GM19463 (cell line): Measurements from ENCODE around the gene OR2H2.

Experiments used
- ATAC-seq: cut with Tn5 transposase; IDR thresholded peaks from one replicate; pipeline ENCODE4 v1.9.1; 2021; ENCODE audit warnings: mild to moderate bottlenecking, moderate library complexity; ENCODE audit not compliant: unreplicated experiment

Gene OR2H2

DNA sequence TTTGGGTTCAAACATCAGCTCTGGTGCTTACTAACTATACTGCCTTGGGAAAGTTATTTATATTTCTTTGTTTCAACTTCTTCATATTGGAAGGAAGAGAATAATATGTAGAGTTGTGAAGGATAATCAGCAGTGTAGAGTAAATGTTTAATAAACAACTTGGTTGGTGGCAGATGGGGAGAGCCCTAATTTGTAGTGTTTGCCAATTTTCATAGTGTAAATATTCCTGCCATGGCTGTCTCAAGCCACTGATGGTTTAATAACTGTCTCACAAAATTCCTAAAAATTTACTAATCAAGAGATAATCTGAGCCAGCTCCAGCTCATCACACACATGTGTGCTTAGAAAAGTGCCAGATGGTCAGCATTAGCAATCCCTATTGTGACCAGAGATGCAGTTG lies at the start of gene OR2H2:
OR2H2 (plus strand) TSS at position 301 of the 400 bp plus-strand sequence. CDS start 2,824 bp downstream, outside the sequence.
- ATAC-seq, result no peak

DNA sequence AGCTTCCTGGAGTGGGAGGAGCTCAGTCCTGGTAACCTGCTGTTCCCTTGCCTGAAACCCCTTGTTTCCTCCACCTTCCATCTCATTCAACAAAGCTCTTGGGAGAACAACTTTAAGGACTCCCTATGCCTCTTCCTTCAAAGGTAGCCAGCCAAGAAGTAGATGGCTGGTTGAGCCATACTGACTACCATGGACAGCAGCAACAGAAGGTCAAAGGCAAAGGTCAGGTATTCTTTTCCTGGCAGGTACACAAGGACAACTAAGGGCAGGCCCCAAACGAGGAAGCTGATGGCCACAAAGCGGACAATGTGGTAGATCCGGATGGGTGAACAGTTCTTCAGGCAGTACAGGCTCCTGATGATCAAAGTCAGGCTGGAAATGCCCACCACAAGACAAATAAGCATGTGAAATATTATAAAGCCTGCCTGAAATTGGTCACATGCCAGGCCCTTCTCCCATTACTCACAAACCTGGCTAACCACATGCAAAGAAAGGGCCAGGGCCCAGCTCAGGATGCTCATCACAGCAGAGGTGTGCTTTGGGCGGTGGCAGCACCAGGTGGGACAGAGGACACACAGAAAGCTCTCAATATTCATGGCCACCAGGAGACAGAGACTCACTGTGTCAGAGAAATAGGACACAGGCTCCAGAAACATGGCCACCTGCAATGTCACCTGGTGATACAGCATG lies 47.1 kb upstream of the OR2H2 start:
- ATAC-seq, result no peak

- no peak for ATAC-seq
These were observed 37.3 kb upstream of the OR2H2 start for GRCh38 chr6:29547573-29547972.

- ATAC-seq, result peak; percentile 74
These were observed 32.3 kb upstream of the OR2H2 start for GRCh38 chr6:29552512-29553051.

DNA sequence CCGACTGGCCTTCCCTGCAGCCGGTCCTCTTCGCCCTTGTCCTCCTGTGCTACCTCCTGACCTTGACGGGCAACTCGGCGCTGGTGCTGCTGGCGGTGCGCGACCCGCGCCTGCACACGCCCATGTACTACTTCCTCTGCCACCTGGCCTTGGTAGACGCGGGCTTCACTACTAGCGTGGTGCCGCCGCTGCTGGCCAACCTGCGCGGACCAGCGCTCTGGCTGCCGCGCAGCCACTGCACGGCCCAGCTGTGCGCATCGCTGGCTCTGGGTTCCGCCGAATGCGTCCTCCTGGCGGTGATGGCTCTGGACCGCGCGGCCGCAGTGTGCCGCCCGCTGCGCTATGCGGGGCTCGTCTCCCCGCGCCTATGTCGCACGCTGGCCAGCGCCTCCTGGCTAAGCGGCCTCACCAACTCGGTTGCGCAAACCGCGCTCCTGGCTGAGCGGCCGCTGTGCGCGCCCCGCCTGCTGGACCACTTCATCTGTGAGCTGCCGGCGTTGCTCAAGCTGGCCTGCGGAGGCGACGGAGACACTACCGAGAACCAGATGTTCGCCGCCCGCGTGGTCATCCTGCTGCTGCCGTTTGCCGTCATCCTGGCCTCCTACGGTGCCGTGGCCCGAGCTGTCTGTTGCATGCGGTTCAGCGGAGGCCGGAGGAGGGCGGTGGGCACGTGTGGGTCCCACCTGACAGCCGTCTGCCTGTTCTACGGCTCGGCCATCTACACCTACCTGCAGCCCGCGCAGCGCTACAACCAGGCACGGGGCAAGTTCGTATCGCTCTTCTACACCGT lies 31.5 kb upstream of the OR2H2 start:
- peak; percentile 55 for ATAC-seq

DNA sequence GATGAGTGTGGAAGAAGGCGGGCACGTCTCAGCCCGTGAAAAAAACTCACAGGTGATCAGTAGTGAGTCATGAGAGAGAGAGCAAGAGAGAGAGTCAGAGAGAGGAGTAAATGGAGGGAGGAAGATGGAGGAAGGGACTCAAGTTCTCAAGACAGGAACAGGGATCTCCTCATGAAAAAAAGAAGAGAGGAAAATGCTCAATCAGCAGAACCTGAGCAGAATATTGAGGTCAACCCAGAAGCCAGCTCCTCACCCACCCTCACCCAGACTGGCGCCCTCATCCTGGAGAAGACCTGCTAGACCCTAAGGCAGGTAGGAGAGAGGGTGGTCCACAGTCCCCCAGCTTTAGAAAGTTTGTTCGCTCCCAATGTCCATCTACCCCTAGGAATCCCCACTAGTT lies 30.2 kb upstream of the OR2H2 start:
- ATAC-seq, result no peak

- no peak for ATAC-seq
These were observed 27.6 kb upstream of the OR2H2 start for GRCh38 chr6:29557320-29557719.

GRCh38 chr6:29558439-29559079 lies 26.4 kb upstream of the OR2H2 start:
- no peak for ATAC-seq

DNA sequence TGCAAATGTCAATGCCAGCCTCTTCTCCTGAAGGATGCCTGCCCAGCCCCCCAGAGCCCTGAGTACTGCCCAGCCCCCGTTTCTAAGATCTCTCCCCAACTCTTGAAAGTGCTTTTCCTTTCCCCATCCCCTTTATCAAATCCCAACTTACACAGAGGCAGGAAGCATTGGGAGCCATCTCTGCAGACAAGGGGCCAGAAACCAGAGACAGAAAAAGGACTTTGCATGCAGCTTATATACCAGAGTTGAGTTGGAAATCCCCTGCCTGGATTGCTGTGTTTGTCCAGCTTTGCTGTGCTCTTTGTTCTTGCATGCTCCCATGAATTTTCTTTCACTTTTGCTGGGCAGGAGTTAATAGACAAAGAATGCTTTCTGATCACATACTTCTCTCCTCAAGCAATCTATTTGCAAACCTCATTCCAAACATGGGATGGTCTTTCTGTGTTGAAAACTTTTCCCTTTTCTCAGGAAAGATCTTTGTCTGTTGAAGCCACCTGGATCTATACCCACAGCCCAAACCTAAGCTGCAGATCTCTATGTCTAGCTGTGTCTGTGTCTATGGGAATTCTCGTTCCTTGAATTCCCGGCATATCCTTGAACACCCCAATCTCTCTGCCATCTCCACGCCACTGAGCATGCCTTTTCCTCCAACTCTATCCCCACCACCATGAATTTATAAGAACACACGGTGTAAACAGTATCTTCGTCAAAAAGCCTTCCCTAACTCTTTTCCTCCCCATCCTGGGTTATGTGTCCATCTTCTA lies 25.2 kb upstream of the OR2H2 start, which contains the start of gene UBD:
UBD (minus strand) TSS at position 209 of the 764 bp plus-strand sequence; CDS start at position 178, 31 bp downstream.
- ATAC-seq, result peak; percentile 47

DNA sequence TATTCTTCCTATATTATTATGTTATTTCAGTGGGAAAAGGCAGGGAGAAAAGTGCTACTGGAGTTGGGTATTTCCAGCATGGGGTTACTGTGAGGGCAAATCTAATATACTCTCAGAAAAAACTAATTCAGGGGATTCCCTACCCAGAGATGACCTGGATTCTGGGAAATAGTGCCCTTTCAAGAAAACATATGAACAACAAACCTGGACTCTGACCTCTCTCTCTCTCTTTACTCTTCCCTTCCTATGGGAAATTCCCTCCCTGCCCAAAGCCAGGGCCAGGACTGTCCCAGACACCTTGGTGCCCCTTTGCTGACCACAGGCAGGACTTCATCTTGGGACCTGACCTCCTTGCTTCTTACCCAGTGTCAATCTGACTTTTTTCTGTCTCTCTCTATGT lies 23.8 kb upstream of the OR2H2 start:
- ATAC-seq, result no peak

DNA sequence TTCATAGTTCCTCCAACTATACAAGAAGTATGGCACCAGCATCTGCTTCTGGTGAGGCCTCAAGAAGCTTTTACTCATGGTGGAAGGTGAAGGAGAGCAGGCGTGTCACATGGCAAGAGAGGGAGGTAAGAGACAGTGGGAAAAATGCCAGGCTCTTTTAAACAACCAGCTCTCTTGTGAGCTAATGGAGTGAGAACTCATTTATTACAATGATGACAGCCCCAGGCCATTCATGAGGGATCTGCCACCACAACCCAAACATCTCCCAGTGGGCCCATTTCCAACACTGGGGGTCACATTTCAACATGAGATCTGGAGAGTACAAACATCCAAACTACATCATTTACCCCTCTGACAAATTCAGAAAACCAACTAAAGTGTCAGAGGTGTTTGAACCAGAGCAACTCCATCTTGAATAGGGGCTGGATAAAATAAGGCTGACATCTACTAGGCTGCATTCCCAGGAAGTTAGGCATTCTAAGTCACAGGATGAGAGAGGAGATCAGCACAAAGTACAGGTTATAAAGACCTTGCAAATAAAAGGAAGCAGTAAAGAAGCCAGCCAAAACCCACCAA lies 23.2 kb upstream of the OR2H2 start:
- no peak for ATAC-seq

- no peak for ATAC-seq
These were observed 21.4 kb upstream of the OR2H2 start for GRCh38 chr6:29563435-29563965.

DNA sequence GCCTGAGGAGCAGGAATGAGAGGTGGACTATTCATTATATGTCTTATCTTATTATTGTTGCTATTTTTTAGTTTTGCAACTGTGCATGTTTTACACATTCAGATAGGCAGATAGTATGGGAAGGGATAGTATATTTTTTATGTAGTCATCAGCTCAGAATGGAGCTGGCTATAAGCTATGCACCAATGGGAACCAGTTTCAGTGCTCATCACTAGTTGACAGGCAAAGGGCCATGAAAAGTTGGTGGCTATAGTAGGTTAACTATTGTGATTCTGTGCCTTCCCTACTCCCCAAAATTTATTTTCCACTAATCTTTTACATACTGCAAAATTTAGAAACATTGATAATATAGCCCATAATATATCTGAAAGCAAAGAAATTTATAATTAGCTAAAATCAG lies 20.0 kb upstream of the OR2H2 start:
- ATAC-seq, result no peak

GRCh38 chr6:29566856-29567255 lies 18.1 kb upstream of the OR2H2 start:
- no peak for ATAC-seq

DNA sequence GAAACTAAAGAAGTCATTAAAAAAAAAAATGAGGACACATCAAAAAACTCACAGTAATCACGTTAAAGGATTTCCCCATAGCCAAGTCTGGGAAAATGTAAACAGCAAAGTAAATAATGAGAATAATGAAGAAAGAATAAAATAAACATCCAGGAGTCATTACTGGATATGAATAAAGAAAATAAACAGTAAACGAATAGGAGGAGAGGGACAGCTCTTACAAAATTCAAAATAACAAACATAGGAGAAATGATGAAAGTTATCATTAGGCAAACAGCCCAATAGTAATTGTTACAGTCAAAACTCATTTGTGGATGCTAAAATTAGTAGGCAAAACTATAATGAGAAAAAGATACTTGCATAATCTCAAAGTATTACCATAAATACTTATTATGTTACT lies 17.4 kb upstream of the OR2H2 start:
- no peak for ATAC-seq

- ATAC-seq, result no peak
These were observed 16.9 kb upstream of the OR2H2 start for GRCh38 chr6:29567991-29568390.

DNA sequence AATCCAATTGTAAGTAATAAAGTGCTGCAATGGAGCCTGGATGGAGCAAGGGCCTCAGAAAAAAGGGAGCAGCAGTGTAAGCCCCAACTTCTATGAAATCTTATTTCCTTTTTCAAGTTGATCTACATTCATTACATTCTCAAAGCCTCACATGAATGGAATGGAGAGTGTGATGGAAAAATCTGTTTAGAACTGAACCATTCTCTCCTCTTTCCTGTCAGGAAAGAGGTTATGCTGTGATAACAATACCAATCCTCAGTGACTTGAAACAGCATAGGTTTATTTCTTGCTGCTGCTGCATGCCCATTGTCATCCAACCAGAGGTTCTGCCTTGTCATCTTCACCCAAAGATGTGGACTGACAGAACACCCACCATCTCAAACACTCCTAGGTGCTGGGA lies 8.9 kb upstream of the OR2H2 start:
- ATAC-seq, result no peak

GRCh38 chr6:29577544-29577943 lies 7.4 kb upstream of the OR2H2 start:
- ATAC-seq, result no peak

GRCh38 chr6:29589423-29590048 lies 4.6 kb downstream of the OR2H2 start:
- no peak for ATAC-seq
